Testis (tissue), 3 donors: Measurements from ENCODE around the gene CXCR3. TPM values are rescaled to one million over a fixed set of nuclear protein-coding genes. Genes with fewer than 3 reads are reported as not detected.

ENCODE experiments used
- DNase-seq: peaks from one replicate; pipeline ENCODE4 v3.0.0-alpha.2; 2019
- H3K27ac ChIP-seq, 2 donors: fragments of 200-600 bp; sonication (generic); one replicate each; pipeline ENCODE4 v1.5.1; 2019
- H3K27me3 ChIP-seq: fragments of 200-600 bp; sonication (generic); one replicate; pipeline ENCODE4 v1.5.1; 2019
- H3K36me3 ChIP-seq: fragments of 200-600 bp; sonication (generic); one replicate; pipeline ENCODE4 v1.5.1; 2017; ENCODE audit warnings: low read depth; ENCODE audit errors: missing control alignments
- H3K4me1 ChIP-seq: fragments of 200-600 bp; sonication (generic); one replicate; pipeline ENCODE4 v1.5.1; 2019
- H3K4me3 ChIP-seq, 2 donors: fragments of 200-600 bp; sonication (generic); one replicate each; pipeline ENCODE4 v1.5.1; 2017 to 2019
- H3K9me3 ChIP-seq: fragments of 200-600 bp; sonication (generic); one replicate; pipeline ENCODE4 v1.5.1; 2017
- CTCF ChIP-seq, 3 experiments: fragments of 450-650 bp in 2 of 3; fragments of 200-600 bp in 1 of 3; sonication (generic) in 1 of 3; IDR thresholded peaks; one replicate each; pipeline ENCODE4 v1.5.1; 2016 to 2019; ENCODE audit warnings: antibody characterized with exemption in 3 of 3, mild to moderate bottlenecking in 2 of 3, moderate library complexity in 1 of 3
- POLR2A ChIP-seq: fragments of 450-650 bp; IDR thresholded peaks from one replicate; pipeline ENCODE4 v1.6.1; 2017; ENCODE audit warnings: antibody characterized with exemption, mild to moderate bottlenecking, moderate library complexity
- WGBS, 2 donors: methylation state at CpG; one replicate each; pipeline ENCODE4 v1.1.5; 2018; 5-methylcytosine and 5-hydroxymethylcytosine counted together
- intact Hi-C: fragments of 100-400 bp; cut with DNase I; formaldehyde crosslinking; loops from one replicate; pipeline ENCODE4 v1.15.1; 2023; ENCODE audit warnings: low total_unique reads
- polyA plus RNA-seq: library from polyadenylated mRNA; stranded (reverse); fragments of 350-450 nt; fragmentation: Illumina TruSeq; extraction: RNeasy Lipid Tissue Mini Kit (QIAGEN cat#74804); gene quantifications from one replicate; pipeline ENCODE4 v1.2.3, GENCODE V29; 2014; ENCODE audit warnings: low read depth, low replicate concordance; ENCODE audit not compliant: insufficient read depth
- total RNA-seq, 2 donors: library from RNA; depleted of rRNA; stranded (reverse); fragments of >200 nt; gene quantifications; one replicate each; pipeline ENCODE4 v1.2.3, GENCODE V29; 2016

The CXCR3 gene
- total and polyA plus RNA-seq, 3 donors from 2014 or later, result 0.24 to 1.3 (median 0.43) TPM

- DNase-seq, result no peak
- no peak overlapping the region for H3K4me3 ChIP-seq
- no peak overlapping the region for H3K27ac ChIP-seq
- no peaks in the 10 kb centered on the region for H3K9me3 ChIP-seq
- TF ChIP-seq POLR2A (no peak), CTCF (IDR thresholded peaks at IDR 0.05) (no peak)
- intact Hi-C loops, result no loop called here
- no peaks in the 10 kb centered on the region for H3K27me3 ChIP-seq
- no peaks in the 10 kb centered on the region for H3K36me3 ChIP-seq
- WGBS, 2 donors, result 96% methylated on average over 2 of the region's 2 CpGs; no CpG with 5 or more reads in 1 of the 2 donors
- no peaks in the 10 kb centered on the region for H3K4me1 ChIP-seq
Measured at GRCh38 chrX:71629467-71629866, 11.2 kb upstream of the CXCR3 start.

- intact Hi-C loops, result no loop called here
- Histone ChIP-seq H3K36me3 (no peaks in the 10 kb centered on the region), H3K27ac (no peak overlapping the region), H3K9me3 (no peaks in the 10 kb centered on the region), H3K4me3 (no peak overlapping the region), H3K4me1 (peaks cover 5% of the 10 kb centered on the region), H3K27me3 (no peaks in the 10 kb centered on the region)
- DNase-seq, result no peak
- 57 to 62% methylated on average over 14 of the region's 14 CpGs for WGBS, 2 donors
- TF ChIP-seq CTCF (IDR thresholded peaks at IDR 0.05), result no peak
- TF ChIP-seq POLR2A, result no peak
Measured at GRCh38 chrX:71627588-71628404, 9.5 kb upstream of the CXCR3 start.

GRCh38 chrX:71626576-71626975, 8.3 kb upstream of the CXCR3 start:
- no peak for TF ChIP-seq POLR2A
- no peak for TF ChIP-seq CTCF (IDR thresholded peaks at IDR 0.05)
- H3K27me3 ChIP-seq, result no peaks in the 10 kb centered on the region
- DNase-seq, result no peak
- H3K36me3 ChIP-seq, result no peaks in the 10 kb centered on the region
- peaks cover 5% of the 10 kb centered on the region for H3K4me1 ChIP-seq
- WGBS, 2 donors, result 85% methylated on average over 6 of the region's 6 CpGs; no CpG with 5 or more reads in 1 of the 2 donors
- intact Hi-C loops, result no loop called here
- no peak overlapping the region for H3K27ac ChIP-seq
- H3K4me3 ChIP-seq, result no peak overlapping the region
- H3K9me3 ChIP-seq, result no peaks in the 10 kb centered on the region

DNA sequence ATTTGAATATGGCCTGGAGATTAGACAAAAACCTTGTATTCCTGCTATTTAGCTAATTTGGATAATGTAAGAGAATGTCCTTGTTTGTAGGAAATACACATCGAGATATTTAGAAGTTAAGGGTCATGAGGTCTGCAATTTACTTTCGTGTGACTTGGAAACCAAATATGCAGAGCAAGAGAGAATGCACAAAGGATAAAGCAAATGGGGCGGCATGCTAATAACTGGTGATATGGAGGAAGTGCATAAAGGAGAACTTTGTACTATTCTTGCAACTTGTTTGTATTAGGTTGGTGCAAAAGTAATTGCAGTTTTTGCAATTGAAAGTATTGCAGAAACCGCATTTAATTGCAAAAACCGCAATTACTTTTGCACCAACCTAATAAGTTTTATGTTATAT, 7.2 kb upstream of the CXCR3 start:
- TF ChIP-seq POLR2A, result no peak
- no peak for TF ChIP-seq CTCF (IDR thresholded peaks at IDR 0.05)
- H3K9me3 ChIP-seq, result no peaks in the 10 kb centered on the region
- no peak overlapping the region for H3K27ac ChIP-seq
- no peaks in the 10 kb centered on the region for H3K27me3 ChIP-seq
- no peak for DNase-seq
- 75 to 83% methylated on average over 5 of the region's 5 CpGs for WGBS, 2 donors
- intact Hi-C loops, result no loop called here
- peaks cover 5% of the 10 kb centered on the region for H3K4me1 ChIP-seq
- H3K36me3 ChIP-seq, result no peaks in the 10 kb centered on the region
- H3K4me3 ChIP-seq, result no peak overlapping the region

GRCh38 chrX:71623714-71624113, 5.4 kb upstream of the CXCR3 start:
- Histone ChIP-seq H3K27ac (no peak overlapping the region), H3K36me3 (no peaks in the 10 kb centered on the region), H3K4me3 (no peak overlapping the region), H3K4me1 (peaks cover 5% of the 10 kb centered on the region), H3K9me3 (no peaks in the 10 kb centered on the region), H3K27me3 (no peaks in the 10 kb centered on the region)
- 73% methylated on average over 3 of the region's 3 CpGs; no CpG with 5 or more reads in 1 of the 2 donors for WGBS, 2 donors
- intact Hi-C loops, result no loop called here
- DNase-seq, result no peak
- TF ChIP-seq CTCF (IDR thresholded peaks at IDR 0.05) (no peak), POLR2A (no peak)
